Embryonic facial prominence (tissue), 1 donor: ENCODE data around the gene SVEP1.
"Not testable (repeated sequence)": the region's sequence is repeated elsewhere in the genome, so short reads cannot be mapped to it uniquely, and the experiment has no call there.

ENCODE experiments used
- DNase-seq: peaks from one replicate; pipeline ENCODE4 v3.0.0-alpha.2; 2016; ENCODE audit errors: extremely low spot score

SVEP1 gene

DNA sequence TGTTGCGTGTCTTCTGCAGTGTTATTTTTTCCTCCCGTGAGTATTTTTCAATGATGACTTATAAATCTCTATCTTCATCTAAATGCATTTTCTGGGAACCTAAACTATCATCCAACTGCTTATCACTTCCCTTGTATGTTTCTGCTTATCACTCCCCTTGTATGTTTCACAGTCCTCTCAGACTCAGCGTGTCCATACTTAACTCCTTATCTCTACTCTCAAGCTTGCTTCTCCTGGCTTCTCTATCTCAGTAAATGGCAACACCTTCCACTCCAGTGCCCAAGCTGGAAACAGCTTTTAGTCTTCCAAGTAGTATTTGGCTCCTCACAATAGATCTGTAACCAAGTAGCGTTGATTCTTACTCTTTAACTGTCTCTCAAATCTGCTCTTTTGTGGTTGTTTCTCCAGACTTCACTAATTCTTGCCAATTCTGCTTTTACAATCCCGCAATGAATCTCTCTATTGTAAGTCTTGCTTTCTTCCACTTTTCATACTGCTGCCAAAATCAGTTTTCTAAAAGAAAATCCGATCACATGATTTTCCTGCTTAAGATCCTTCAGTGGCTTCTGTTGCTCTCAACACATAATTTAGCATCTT lies 208.0 kb downstream of the SVEP1 start:
- no peak for DNase-seq

DNA sequence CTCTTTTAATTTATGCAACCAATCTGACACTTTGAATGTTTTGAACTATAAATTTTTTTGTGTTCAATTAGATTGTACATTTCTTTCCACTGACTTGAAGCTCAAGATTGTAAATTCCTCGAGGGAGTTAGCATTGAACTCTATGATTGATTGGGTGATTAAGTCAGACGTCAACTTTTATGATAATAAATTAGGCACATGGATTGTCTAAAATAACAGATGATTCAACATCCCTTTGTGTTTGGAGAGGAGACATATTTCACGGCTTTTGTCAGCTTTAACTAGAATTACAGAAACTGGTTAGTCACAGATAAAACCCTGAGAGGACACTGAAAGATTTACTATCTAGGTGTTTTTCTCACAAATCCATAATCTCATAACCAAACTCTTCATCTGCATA lies 209.2 kb downstream of the SVEP1 start:
- DNase-seq = no peak

DNA sequence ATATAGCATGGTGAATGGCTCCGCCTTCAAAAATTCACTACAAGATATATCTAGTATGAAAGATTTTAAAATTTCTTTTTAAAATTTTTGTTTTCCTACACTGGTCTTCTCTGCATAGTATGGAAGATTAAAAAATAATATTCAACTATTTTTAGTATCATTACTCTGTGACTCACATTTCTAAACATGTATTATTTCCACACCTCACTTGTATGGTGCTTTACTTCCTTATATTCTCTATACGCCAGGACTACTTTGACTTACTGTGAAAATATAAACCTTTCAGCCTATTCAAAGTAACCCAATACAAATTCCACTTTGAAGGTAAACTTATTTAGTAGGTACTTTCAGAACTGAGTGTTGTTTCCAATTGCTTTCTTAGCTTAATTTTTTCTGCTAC lies 215.1 kb downstream of the SVEP1 start:
- no peak for DNase-seq

DNA sequence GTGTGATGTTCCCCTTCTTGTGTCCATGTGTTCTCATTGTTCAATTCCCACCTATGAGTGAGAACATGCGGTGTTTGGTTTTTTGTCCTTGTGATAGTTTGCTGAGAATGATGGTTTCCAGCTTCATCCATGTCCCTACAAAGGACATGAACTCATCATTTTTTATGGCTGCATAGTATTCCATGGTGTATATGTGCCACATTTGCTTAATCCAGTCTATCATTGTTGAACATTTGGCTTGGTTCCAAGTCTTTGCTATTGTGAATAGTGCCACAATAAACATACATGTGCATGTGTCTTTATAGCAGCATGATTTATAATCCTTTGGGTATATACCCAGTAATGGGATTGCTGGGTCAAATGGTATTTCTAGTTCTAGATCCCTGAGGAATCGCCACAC lies 220.5 kb downstream of the SVEP1 start:
- DNase-seq = not testable (repeated sequence)

DNA sequence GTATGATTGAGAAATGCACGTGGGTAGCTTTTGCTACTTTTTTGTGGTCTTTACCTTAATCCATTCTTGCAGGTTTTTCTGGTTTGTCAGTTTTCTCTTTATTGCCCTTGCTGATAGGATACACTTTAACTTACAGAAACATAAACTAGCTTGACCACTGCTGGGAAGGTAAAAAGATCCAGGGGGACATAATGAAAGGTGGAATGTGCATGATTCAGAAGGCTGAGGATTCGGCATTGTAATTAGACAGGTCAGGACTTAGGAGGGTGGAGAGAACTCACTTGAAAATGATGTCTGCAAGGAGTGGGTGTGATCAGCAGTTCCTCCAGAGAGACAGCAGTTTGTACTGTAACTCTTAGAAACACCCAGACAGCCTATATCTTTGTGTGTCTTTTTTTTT lies 222.0 kb downstream of the SVEP1 start:
- DNase-seq = no peak

DNA sequence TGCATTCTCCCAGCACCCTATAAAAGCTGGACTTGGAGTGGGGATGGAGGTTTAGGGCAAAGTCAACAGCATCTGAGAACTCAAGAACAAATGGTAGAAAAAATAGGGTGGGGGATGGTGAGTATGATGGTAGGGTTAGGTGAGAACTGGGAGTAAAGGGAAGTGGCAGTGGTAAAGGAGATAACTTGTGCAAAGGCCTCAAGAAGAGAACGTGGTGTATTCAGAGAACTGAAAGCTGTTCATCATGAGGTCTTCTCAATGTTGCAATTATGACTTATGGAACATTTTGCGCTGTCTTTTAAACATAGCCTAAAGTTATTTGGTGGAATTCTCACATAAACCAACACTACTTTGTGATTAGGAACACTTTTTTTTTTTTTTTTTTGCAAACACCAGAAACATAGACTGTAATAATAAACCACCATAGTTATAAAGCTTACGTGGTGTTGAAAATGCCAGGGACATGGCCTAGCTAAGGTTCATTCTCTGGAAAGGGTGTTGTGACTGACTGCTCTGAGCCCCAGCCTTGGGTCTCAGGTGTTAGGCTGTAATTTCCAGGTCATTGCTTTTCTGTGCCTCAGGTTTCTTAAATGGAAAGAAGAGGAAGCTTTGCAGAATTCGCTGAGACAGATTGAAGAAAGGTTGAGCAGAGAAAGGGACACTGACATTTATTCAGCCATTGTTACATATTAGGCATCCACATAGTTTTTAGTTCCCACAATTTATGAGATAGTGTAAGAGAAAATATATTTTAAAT lies 222.7 kb downstream of the SVEP1 start:
- no peak for DNase-seq

DNA sequence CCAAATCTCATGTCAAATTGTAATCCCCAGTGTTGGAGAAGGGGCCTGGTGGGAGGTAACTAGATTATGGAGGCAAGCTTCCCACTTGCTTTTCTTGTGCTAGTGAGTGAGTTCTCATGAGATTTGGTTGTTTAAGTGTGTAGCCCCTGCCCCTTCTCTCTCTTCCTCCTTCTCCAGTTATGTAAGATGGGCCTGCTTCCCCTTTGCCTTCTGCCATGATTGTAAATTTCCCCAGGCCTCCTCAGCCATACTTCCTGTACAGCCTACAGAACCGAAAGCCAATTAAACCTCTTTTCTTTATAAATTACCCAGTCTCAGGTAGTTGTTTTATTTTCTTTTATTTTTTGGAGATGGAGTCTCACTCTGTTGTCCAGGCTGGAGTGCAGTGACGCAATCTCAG lies 223.6 kb downstream of the SVEP1 start:
- DNase-seq = no peak

DNA sequence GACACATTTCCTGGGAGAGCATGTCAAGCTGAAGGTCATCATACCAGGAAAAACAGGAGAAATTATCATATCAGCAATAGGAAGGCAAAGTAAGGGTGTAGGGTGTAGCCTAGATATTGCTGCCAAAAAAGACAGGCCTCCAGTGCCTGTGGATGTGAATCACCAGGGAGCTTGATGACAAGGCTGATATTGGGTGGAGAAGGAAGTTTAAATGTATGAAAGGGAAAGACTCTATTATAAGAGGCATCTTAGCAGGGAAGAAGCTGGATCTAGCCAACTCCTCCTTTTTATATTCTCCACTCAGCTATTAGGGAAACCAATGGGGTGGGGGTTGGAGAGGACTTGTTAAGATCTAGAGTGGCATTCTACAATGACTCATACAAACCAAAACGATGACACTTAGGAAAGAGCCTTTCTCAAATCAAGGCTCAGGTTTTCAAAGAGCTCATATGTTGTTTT lies 228.5 kb downstream of the SVEP1 start:
- no peak for DNase-seq

DNA sequence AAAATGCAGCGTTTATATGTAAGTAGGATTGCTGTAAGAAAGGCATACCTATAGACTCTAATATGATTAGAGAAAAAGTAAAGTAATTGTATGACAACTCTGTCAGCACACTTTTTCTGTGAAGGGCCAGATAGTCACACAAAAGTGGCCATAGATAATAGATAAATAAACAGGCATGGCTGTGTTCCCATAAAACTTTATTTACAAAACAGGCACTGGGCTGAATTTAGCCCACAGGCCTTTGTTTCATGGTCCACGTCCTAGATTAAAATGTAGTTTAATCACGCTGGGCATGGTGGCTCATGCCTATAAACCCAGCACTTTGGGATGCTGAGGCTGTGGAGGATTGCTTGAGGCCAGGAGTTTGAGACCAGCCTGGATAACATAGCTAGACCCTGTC lies 233.2 kb downstream of the SVEP1 start:
- no peak for DNase-seq

DNA sequence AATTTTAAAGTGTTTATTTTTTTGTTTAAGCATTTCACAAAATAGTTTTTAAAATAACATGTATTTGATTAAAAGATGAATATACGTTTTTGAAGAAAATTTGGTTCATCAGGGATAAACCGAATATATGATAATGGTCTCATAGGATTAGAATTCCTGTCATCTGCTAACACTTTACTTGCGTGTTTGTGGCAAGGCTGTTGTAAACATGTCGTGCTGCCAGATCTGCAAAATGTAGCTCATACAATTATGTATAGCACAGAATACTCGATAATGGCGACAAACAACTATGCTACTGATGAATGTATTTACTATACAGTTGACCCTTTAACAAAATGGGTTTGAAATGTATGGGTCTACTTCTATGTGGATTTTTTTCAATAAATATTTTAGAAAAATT lies 234.7 kb downstream of the SVEP1 start:
- no peak for DNase-seq

DNA sequence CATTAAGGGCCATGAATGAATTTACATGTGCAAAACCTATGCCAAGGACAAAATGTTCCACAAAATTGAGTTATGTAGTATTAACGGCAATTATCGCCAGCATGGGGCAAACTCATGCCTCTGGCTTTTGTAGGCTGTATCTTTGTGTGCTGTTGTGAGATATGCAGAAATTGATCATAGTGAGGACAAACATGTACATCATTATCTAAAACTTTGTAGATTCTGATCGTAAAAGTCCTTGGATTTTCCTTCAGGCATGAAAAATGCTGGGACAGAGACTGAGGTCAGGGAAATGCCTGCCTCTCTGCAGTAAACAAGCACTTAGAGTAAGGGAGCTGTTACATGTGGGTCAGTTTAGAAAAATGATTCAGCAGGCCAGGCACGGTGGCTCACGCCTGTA lies 236.0 kb downstream of the SVEP1 start:
- no peak for DNase-seq

DNA sequence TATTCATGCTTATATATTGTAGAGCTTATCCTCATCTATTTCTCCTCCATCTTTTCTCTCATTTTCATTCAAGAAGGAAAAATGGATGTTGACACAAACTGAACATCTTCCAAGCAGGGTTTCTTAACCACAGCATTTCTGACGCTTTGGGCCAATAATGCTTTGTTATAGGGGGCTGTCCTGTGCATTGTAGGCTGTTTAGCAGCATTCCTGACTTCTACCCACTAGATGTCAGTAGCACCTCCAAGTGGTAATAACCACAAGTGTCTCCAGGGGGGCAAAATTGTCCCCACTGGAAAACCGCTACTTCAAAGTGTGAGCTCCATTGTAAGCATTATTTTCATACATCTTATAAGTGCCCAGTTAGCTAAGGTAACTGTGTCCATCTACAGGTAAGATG lies 239.2 kb downstream of the SVEP1 start:
- DNase-seq = no peak

DNA sequence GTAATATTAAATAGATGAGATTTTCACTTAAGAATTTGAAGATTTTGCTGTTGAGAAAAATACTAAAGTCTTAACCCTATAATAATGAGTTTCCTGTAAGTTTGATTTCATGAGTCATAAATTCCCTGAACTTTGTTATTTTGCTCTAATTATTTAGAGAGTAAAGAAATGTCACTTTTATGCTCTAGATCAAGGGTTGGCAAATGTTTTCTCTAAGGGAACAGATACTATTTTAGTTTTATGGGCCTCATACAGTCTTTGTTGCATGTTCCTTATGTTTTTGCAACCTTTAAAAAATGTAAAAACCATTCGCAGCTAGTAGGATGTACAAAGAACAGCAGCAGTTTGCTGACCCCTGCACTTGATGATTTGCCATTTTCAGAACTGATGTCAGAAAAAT lies 241.4 kb downstream of the SVEP1 start:
- no peak for DNase-seq

DNA sequence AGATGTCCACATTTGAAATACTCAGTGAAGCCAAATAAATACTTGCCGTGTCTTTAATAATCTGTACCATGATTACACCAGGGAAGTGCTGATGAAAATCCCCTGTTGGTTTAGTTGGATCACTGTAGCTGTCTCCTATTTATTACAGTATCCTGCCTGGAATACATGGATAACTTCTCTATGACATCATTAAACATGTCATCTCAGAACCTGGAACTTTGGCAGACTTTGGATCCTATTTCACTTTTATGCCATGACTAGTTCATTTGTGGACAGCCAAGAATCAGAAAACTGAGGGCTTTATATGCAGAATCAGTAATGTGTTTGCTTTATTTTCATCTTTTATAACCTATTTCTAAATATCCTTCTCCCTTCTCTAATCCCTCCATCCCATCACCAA lies 241.8 kb downstream of the SVEP1 start, which contains the start of gene TXNDC8:
TSS of gene TXNDC8 (minus strand) at position 137 of the 400 bp plus-strand sequence.
- DNase-seq = no peak

DNA sequence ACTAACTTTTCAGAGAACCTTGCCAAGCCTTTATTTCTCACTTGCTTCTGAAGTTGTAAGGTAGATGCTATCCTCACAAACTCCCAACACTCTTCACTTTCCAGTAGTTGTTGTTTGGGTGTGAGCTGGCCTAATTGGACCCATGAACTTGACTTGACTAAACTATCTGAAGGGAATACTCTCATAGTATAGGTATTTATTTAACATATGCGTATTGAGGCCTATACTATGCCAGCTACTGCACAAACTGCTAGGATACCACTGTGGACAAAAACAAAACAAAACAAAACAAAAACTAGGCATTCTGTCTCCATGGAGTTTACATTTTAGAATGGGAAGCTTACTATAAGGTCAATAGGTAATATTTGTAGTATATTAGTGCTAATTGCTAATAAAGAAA lies 243.2 kb downstream of the SVEP1 start:
- DNase-seq = no peak

DNA sequence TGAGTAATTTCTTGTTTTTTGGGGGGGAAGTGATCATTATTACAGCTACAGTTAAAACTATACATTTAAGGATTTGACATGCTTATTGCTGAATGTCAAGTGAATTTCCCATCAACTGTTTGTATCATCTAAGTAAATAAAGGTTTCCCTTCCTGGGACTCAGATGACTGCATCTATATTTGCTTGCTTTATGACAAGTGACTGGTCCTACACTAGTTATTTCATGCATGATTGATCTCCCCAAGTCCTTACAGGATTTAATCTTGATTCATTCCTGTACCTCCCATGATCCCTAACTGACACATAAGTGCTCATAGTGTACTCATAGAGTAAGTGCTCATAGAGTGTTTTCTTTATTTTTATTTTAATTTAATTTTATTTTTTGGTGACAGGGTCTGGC lies 244.7 kb downstream of the SVEP1 start:
- DNase-seq = no peak

DNA sequence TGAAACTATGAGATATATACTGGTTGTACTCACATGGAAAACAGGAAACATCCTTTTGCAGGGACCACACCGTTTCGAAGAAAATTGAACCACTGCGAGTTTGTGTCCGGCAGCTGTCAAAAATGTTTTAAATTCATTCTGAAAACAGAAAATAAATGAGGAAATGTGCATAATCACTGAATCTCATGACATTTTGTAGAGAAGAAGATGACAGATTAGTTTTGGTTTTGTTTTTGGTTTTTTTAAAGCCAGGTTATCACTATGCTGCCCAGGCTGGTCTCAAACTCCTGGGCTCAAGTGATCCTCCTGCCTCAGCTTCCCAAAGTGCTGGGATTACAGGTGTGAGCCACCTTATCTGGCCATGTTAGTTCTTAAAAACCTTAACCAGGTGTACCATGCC lies 245.4 kb downstream of the SVEP1 start:
- DNase-seq = no peak

DNA sequence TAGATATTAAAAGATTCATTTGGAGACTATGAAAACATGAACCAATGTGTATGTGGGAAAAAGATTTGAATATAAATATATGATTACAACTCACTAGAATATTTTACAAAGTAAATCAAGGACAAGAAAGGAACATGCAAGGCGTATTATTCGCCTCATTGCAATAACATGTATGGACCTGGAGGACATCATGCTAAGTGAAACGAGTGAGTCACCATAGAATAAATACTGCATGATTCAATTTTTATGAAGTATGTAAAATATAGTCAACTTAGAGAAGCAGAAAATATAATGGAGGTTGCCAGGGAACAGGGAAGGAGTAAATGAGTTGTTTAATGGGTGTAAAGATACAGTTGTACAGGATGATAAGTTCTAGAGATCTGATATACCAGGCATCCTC lies 246.8 kb downstream of the SVEP1 start:
- DNase-seq = no peak

DNA sequence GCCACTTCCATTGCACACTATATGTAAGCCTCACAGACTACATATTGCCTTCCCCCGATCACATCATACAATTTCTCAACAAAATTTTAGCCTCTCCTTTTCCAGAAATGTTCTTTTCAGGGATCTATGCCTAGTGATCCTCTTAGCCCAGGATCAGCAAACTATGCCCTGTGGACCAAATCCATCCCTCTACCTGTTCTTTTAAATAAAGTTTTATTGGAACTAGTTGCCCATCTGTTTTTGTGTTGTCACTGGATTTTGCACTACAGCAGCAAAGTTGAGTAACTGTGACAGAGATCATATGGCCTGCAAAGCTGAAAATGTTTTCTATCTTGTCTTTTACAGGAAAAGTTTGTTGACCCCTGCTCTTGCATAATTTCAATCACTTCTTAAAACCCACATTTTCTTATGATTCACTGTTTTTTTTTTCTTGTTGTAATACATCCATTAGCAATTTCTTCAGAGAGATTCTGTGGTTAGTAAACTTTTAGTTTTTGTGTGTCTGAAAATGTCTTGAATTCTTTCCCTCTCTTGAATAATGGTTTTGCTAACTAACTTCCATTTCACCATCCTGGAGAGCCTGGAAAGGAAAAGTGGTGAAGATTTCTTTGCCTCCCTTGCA lies 248.9 kb downstream of the SVEP1 start:
- no peak for DNase-seq

DNA sequence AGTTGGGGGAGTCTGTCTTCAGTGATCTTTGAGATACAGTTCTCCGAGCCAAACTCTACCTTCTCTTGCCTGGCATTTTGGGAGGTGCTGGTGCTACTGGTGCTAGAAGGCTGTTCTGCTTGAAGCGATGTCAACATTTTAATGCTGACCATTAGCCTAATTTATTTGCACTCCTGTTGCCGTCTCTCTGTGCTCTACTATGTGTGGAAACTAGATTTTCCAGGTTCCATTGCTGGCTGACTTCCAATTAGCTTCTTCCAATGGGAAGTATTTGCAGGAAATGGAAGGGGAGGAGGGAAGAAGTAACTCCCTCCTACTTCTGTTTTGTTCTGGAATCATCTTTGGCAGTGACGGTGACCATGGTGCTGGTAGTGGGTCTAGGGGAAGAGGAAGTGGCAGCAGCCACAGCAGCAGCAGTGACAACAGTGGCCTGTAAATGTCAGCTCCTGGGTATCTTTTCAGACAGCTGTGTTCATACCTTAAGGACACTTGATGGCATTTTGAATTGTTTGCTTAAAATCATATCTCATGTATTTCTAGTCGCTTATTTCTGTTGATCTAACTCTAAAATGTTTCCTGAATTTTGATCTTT lies 249.8 kb downstream of the SVEP1 start:
- no peak for DNase-seq

DNA sequence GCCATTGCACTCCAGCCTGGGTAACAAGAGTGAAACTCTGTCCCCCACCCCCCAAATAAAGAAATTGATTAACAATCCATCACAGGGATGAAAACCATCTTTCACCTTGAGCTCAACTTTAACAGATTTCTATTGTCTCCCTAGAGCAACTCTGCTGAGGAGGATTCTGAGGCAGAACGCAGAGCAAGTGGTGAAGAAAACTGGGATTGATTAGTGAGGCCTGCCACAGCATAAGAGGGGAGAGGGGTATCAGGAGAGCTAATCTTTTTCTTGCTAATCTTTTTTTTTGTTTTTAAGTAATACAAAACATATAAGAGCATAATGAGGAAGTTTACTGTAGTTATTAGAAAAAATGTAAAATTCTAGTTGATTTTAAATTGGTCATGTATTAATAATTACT lies 250.8 kb downstream of the SVEP1 start:
- DNase-seq = no peak

DNA sequence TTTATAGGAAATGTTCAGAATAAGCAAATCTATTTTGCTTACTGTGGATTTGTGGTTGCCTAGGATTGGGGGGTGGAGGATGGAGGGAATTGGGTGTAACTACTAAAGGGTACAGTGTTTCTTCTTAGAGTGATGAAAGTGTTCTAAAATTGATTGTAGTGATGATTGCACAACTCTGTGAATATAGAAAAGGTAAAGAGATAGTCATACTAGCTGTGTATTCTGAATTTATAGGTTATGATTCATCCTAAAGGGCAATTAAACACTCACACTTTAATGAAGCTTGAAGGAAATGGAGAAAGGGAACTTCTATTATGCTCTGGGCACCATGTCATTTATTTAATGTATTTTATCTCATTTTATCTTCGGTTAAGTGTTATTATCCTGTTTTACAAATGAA lies 251.8 kb downstream of the SVEP1 start:
- no peak for DNase-seq

DNA sequence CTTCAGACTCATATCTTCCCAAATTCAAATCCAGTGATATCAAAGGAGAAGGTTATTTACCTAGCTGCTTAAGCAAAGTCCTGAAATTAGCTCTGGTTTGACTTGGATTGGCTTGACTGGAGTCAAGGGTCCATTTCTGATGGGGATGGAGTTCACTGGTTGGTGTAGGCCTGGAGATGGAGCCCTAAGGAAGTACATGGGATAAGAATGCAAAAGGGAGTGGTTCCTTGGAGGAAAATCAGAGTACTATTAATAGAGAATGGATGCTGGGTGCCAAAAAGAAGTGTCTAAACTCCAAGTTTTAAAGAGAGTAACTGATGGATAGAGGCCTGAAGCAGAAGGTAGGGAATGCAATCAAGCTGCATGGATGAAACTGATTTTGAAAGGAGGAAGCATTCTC lies 255.7 kb downstream of the SVEP1 start:
- DNase-seq = no peak
